Measurements from ENCODE around the gene ADGRF3. TPM values are rescaled to one million over a fixed set of nuclear protein-coding genes. Genes with fewer than 3 reads are reported as not detected.
A peak's percentile ranks its signal among the peaks of the same experiment; 100 is the strongest.

ADGRF3 gene
- total RNA-seq, 1 donor from 2014 or later = 0.69 TPM

DNA sequence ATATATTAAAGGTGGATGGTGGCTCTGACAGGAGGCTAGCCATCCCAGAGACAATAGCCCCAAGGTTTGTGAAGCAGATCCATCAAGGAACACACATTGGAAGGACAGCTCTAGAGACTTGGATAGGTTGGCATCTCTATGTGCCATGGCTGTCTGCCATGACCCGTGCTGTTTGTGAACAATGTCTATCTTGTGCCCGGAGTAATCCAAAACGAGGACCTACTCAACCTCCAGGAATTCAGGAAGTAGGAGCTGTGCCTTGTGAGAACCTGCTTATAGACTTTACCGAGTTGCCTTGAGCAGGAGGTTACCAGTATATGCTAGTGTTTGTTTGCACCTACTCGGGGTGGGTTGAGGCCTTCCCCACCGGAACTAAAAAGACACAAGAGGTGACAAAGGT is 43.7 kb downstream of the ADGRF3 start:
- H3K4me3 ChIP-seq (ENCODE audit: low read depth, low read length) = no peak overlapping the region
- no peak for DNase-seq (ENCODE audit: low read depth)
- TF ChIP-seq, protein P1, sequence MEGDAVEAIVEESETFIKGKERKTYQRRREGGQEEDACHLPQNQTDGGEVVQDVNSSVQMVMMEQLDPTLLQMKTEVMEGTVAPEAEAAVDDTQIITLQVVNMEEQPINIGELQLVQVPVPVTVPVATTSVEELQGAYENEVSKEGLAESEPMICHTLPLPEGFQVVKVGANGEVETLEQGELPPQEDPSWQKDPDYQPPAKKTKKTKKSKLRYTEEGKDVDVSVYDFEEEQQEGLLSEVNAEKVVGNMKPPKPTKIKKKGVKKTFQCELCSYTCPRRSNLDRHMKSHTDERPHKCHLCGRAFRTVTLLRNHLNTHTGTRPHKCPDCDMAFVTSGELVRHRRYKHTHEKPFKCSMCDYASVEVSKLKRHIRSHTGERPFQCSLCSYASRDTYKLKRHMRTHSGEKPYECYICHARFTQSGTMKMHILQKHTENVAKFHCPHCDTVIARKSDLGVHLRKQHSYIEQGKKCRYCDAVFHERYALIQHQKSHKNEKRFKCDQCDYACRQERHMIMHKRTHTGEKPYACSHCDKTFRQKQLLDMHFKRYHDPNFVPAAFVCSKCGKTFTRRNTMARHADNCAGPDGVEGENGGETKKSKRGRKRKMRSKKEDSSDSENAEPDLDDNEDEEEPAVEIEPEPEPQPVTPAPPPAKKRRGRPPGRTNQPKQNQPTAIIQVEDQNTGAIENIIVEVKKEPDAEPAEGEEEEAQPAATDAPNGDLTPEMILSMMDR (conservative IDR thresholded peaks at IDR 0.05; ENCODE audit: low read depth, low read length) = no peak

DNA sequence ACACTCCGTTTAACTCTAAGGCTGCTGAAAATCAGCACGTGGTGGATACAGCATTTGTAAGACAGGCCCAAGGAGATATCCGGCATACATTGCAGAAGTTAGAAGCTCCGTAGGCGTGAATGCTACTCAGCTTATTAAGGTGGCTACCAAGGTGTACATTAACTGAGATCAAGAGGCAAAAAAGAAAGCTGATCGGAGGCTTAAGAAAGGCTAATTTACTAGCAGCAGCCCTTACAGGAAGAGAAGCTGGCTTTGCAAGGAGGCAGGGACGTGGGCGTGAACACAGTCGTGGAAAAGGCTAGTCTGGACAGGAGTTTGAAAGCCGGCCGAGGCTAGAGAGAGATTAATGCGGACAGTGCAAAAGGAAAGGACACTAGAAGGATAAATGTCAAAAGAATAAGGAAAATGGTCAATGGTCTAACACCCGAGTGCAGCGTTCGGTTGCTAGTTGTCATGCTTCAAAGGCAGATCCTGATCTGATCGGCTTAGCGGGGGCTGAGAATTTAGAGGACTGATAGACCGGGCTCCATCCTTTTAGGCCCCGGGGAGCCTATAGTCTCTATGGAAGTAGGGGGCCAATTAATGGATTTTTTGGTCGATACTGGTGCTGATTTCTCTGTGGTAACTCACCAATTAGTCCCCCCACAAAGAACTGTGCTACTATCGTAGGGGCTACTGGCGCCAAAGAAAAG is 46.2 kb downstream of the ADGRF3 start:
- no peak for DNase-seq (ENCODE audit: low read depth)
- H3K4me3 ChIP-seq (ENCODE audit: low read depth, low read length) = peak overlapping the region; percentile 67
- TF ChIP-seq, protein P1 (conservative IDR thresholded peaks at IDR 0.05; ENCODE audit: low read depth, low read length) = no peak

DNA sequence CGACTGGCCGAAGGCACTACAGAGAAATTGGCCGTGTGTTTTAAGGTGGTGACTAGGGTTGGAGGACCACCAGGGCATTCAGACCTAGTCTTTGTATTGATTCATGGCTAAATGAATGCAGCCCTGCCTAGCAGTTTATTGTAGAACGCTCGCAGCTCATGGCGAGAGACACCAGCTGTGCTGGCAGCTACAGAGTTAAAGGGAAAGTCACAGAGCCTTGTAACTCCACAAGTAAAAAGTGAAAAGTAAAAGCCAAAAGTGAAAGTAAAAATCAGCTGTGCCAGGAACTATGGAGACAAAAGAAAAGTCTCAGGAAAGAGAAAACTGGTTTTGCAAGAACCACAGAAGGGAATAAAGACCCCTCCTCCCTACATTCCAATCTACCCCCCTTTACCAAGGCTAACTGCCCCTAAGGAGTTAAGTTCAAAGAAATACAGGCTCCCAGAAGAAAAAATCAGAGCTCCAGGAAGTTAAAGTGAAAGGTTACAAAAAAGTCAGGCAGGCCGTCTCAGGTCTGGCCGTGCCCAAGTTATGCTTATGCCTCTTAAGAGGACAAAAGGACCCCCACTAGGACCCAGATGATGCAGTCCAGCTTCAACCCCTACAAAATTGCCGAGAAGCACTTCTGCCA is 47.0 kb downstream of the ADGRF3 start:
- peak overlapping the region; percentile 67 for H3K4me3 ChIP-seq (ENCODE audit: low read depth, low read length)
- no peak for DNase-seq (ENCODE audit: low read depth)
- TF ChIP-seq, protein P1 (conservative IDR thresholded peaks at IDR 0.05; ENCODE audit: low read depth, low read length) = no peak

DNA sequence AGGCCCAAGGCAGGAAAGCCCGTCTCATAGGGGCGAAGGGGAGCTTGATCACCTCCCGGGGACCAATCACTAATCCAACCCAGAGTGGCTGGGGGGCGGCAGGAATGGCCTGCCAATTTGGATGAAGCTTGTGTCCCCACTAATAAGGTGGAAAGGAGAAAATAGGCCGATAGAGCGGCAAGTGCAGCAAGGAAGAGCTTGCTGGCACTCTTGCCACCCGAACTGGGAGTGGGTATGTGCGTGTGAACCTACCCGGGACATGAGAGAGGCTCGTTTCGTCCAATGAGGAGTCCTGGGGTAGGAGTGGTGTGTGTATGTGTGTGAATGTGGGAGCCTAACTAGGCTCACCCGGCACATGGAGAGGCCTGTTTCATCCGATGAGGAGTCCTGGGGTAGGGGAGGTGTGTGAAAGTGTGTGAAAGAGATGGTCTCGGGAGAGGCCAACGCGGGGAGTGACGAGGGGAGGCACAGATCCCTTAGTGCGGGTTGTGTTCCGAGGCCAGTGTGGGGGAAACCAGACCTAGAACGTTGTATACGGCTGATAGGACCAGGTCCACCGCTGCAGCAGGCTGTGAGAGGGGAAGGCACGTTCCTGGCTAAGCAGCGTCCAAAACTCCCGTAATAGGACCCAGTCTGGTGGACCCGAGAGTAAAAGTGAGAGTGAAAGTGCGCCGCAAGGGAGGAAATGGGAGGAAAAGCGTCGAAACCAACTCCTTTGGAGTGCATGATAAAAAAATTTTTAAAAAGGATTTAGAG is 47.8 kb downstream of the ADGRF3 start:
- DNase-seq (ENCODE audit: low read depth) = no peak
- TF ChIP-seq, protein P1 (conservative IDR thresholded peaks at IDR 0.05; ENCODE audit: low read depth, low read length) = no peak
- peak overlapping the region; percentile 67 for H3K4me3 ChIP-seq (ENCODE audit: low read depth, low read length)

DNA sequence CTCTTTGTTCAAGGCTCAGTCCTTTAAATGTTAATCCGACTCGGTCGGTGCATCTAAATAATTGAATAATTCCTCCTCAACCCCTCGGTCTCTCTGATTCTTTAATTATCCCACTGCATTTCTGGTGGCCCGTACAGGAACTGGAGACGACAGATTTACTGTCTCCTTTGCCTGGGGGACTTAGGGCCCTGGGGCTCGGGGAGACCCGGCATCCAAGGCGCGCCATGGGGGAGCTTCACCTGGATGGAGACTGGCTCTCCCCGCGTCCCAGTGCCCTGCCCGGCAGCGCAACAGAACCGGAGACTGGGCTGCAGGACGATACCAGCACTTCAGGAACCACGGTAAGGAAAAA is 48.3 kb downstream of the ADGRF3 start:
- no peak for DNase-seq (ENCODE audit: low read depth)
- H3K4me3 ChIP-seq (ENCODE audit: low read depth, low read length) = peak overlapping the region; percentile 67
- TF ChIP-seq, protein P1 (conservative IDR thresholded peaks at IDR 0.05; ENCODE audit: low read depth, low read length) = no peak

DNA sequence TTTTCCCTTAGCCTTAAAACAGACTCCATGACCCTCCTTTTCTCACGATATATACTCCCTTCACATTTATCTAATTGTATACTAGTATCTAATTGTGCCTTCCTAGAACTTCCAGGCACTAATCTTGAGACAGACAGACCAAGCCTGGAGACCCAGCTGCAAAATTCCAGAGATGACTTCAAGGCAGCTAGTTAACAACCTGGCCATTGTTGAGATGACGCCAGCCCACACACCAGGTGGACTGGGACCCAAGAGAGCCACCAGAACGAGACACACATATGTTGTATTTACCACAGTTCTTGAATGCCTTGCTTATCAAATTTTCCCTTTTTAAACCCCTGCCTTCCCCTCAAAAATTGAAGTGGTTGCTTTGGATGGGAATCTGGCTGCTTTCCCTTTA is 49.5 kb downstream of the ADGRF3 start:
- H3K4me3 ChIP-seq (ENCODE audit: low read depth, low read length) = no peak overlapping the region
- TF ChIP-seq, protein P1 (conservative IDR thresholded peaks at IDR 0.05; ENCODE audit: low read depth, low read length) = no peak
- DNase-seq (ENCODE audit: low read depth) = no peak
